T follicular helper cell (primary cell): Measurements from ENCODE around the gene RNF166.
A peak's percentile ranks its signal among the peaks of the same experiment; 100 is the strongest.

ENCODE experiments used
- DNase-seq: peaks from one replicate; pipeline ENCODE4 v3.0.0-alpha.2; 2020; ENCODE audit warnings: low read depth

The RNF166 gene

DNA sequence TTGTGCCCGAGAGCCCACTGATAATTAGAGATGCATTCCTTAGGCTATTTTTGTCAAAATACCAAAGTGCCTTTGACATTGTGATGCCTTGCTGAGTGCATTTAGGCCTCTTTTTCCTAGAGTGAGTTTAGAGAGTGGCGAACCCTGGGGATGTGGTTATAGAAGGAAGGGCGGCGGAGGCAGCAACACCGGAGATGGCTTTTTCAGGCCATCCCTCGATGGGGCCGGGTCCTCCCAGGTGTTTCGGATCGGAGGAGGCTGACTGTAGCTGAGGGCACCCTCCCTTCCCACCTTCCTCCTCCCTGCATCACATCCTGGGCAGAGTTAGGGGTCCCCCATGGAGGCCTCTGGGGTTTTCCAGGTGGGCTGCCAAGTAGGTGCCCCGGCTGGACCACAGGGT, 13.3 kb downstream of the RNF166 start:
- no peak for DNase-seq

DNA sequence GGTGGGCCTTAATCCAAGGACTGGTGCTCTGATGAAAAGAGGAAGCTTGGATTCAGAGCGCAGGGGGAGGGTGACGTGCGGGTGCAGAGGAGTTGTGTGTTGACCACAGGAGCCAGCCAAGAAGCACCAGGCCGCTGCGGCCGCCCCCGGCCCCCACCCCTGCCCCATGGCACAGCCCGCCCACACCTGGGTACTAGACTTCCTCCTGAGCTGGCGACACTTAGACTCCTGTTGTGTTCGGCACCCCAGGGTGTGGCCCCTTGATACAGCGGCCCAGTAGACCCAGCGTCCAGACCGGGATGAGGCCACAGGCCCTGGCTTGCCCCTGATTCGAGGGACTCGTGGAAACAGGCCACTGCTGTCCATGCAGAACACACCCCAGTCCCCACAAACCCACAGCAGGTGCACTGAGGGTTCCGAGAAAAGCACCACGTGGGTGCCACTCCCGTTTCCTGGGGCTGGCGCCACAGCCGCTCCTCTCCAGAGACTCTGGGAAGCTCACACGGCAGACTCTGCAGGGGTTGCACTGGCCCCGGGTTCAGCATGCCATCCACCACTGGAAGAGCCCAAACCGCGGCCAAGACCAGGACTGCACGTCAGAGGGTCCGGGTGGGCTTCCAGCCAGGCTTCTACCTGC, 14.2 kb downstream of the RNF166 start:
- DNase-seq, result no peak

DNA sequence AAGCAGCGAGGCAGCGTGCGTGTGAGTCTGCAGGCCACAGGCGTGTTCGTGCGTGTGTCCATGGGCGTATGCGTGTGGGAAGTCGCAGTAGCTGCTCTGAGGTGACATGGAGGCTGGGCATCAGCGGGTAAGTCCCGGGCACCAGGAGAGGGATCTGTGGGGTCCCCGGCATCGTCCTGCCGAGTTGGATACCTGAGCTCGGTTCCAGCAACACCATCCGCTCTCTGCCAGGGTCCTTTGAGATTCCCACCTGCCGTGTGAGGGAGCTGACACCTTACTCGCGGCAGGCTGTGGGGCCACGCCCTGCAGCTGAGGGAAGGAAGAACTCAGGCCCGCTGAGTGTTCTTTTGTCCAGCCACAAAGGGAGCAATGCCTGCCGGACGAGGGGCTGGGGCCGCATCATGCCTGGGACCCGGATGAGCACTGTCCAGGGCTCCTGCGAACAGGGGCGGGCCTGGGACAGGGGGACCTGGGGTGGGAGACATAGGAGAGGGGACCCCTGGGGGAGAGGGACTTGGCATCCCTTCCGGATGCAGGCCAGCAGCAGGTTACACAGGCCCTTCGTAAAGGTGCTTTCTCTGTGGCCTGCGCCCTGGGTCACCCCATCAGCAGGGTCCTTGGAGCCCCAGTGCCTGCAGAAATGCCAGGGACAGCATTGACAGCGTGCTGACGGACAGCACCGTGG, 14.9 kb downstream of the RNF166 start:
- no peak for DNase-seq

DNA sequence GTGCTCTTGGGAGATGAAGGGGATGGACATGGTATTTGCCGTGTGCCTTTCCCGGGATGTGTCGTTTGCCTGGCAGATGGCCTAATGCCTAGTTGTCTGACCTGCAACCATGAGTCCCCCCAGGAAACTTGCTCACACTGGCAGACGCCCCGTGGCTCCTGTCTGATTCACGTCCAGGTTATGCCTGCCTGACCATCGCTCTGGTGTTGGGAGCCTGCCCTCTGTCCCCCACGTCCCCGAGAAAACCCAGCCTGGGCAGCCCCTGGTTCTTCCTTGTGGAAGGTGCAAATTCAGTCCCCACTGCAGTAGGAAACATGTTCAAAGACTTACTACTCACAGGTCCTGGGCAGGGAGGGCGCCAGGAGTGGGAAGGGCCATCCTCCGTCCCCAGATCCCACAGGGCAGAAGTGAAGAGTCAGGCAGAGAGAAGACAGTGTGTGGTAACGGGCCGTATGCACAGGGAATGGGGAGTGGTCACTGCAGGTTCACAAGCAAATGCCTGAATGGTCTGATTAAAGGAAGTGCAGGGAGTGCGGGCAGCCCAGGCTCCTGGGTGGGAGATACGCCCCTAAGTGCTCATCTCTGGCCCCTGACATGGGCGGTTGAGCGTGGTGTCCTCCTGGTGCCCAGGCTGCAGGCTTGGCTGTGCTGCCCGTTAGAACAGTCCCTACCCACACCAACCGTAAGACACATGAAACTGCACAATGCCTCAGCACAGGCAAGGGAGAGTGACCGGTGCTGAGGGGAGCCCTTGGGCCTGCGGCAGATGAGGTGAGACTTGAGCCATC, 15.7 kb downstream of the RNF166 start:
- no peak for DNase-seq

DNA sequence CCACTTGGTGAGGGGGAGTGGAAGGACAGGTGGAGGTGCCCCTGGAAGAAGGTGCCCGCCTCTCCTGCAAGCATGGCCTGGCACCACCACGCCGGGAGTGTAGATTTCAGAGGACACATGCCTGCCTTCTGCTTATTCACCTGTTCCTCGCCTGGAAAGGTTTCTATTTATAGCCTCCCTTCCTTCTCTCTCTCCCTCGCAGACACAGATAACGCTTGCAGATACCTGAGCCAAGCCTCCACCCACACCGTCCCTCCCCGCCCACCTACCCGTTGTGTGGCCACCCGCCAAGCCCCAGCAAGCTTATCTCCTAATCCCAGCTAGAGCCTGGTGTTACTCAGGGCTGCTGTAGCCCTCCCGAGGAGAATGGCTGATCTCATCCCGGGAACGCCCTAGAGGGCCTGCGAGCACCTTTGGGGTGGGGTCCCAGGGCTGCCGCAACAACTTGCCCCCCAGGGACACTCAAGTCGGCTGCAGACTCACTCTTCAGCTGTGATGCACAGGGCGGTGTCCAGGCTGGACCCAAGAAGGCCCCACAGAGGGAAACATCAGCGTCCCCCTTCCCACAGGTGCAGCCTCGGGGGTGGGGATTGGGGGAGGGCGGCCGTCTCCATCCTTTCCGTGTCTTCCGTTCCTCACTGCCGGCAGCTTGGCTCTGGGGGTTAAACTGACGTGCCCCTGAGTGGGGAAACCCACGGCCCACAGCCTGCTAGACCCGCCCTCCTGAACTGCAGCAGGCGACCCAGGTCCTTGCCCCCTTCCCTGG, 18.0 kb downstream of the RNF166 start:
- DNase-seq, result no peak

DNA sequence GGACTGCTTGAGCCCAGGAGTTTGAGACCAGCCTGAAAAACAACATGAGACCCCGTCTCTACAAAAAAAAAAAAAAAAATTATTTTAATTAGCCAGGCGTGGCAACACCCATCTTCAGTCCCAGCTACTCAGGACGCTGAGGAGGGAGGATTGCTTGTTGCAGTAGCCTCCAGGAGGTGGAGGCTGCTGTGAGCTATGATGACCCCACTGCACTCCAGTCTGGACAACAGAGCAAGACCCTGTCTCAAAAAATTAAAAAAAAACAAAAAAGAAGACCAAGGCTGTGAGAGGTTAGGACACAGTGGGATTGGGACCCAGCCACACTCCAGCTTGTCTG, 18.6 kb downstream of the RNF166 start:
- no peak for DNase-seq

DNA sequence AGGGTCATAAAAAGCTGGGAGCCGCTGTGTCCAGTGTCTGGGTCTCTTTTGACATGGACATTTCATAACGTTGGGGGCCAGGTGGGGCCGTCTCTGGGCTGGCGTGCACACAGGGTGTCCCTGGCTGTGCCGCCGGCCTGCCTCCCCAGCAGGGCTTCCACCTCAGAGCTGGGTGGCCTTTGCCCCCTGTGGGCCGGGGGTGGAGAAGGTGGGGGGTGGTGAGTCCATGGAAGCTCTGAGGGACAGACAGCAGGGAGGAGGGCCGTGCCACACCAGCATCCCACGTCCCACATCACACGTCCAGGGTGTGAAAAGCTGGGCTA, 19.0 kb downstream of the RNF166 start:
- no peak for DNase-seq

DNA sequence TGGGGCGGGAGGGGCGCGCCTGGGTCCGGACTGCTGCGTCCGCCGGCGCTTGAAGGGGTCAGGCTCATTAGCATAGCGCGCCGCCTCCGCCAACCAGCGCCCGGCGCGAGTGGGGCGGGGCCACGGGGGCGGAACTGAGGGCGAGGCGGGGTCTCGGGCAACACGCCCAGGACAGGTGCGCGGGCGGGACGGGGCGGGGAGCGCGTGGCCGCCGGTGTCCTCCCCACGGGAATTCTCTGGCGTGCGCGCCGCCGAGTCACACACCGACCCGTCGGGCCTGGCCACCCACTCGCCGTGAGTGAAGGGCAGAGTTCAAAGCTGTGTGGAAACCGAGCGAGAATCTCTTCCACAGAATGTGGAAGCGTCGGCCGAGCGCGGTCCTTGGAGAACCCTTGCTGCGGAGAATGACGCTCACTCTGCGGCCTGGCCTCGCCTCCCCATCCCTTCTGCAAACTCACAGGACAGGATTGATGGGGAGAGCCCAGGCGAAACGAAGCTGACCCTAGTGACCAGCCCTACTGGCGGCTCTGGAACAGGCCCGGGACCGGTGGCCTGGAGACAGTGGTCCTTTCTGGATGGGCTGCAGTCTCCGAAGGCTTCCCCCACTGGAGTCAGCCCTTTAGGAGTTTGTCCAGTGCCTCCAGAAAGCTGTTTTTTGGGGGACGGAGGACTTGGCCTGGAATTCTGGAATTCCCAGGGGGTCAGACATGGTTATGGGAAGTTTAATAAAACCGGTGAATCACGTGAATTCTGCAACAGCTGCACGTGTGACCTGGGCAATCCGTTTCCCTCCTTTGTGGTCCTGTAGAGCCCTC, 19.6 kb downstream of the RNF166 start, which contains the start of gene SNAI3:
SNAI3 (minus strand) TSS at position 69 of the 815 bp plus-strand sequence. CDS start 101 bp downstream, outside the sequence.
- peak; percentile 78 for DNase-seq

DNA sequence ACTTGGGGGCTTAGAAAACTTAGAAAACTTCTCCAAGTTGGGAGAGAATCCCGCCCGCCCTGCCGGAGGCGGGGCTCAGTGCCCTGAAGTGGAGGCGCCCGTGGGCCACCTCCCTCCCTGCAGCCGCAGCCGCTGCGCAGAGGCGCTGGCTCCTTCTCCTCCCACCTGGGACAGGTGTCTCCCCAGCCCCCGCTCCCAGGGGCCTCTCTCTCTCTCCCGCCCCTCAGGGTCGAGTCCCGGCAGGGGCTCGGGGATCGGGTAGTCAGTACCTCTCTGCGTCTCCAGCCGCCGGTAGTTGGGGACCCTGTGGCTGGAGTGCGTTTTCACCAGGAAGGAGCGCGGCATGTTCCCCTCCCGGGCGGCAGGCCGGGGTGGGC, 20.2 kb downstream of the RNF166 start:
- peak; percentile 40 for DNase-seq

DNA sequence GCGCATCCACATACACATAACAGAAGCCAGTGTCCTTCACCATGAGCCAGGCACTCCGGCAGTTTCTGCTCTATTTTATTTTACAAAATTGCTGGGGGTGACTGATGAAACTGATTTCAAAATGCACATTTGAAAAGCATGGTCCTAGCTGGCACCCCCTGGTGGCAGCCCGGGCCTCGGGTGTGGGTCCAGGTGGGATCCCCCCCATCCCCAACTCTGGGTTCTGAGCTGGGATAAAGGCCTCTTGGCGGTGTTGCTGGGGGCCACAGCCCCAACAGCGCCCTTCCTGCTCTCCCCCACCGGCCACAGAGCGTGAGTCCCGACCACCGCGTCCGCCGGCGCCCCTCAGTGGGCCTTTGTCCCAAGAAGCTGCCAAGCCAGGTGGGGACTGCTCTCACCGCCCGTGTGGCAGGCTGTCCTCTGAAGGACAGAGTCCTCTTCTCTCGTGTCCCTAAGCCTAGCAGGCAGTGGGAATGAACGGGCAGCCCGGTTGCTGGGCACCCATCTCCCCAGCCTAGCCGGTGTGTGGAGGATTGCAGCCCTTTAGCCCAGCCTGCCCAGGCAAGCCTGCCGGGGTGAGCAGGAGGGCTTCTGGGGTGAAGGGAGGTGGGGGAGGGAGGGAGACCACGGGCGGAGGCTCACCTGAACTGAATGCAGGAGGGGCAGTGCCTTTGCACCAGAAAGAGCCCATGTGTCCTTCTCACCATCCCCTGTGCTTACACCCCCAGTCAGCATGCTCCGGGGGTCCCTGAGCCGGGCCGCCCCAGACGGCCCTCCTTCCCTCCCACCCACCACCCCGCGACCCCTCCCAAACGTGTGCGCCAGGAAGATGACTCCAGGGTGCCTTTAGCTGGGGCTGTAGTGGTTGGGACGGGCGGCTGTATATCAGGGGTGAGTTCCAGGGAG, 20.8 kb downstream of the RNF166 start:
- DNase-seq, result no peak

DNA sequence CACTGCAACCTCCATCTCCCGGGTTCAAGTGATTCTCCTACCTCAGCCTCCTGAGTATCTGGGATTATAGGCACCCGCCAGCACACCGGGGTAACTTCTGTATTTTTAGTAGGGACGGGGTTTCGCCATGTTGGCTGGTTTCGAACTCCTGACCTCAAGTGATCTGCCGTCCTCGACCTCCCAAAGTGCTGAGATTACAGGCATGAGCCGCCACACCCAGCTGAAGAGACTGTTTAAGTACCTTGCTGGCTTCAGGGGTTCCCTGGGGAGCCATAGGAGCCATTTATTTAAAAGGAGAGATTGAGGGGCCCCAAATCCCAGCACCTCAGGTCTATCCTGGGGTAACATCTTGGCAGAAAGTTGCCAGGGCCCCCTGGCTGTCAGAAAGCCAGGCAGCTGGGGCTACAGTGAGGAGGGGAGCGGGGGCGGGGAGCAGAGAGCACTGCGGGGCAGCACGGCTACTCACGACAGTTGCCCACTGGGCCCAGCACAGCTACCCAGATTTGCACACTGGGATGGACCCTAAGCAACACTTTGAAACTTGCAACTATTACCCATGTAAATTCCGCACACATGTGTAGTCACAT, 21.5 kb downstream of the RNF166 start:
- DNase-seq, result no peak

DNA sequence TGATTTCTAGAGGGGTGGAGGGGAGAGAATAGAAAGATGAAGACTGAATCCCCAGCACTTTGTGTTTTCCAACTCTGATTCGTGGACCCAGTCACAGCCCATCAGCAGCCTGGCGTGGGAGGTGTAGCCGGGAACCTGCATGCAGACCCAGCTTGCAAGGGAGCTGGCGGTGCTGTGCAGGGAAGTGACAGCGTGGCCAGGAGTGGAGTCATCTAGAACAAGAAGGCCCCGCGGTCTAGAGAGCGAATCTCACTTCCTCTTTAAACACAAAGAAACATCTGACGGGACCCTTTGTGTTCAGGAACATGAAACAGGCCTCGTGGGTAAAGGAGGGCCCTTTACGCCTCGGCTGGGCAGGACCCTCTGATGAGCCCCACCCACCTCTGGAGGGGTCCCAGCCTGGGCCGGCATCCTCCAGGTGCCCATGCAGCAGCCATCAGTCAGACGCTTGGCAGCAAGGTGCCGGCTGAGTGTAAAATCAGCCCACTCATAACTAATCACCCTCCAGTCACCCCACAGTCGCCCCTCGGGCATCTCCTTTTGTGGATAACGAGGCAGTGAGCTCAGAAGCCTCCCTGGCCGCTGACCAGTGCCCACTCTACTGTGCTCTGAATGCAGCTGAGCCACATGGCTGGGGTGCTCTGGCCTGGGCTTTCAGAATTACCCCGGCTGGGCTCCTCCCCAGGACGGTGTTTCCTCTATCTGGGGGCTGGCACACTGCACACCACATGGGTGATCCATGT, 24.3 kb downstream of the RNF166 start:
- DNase-seq, result peak; percentile 40

DNA sequence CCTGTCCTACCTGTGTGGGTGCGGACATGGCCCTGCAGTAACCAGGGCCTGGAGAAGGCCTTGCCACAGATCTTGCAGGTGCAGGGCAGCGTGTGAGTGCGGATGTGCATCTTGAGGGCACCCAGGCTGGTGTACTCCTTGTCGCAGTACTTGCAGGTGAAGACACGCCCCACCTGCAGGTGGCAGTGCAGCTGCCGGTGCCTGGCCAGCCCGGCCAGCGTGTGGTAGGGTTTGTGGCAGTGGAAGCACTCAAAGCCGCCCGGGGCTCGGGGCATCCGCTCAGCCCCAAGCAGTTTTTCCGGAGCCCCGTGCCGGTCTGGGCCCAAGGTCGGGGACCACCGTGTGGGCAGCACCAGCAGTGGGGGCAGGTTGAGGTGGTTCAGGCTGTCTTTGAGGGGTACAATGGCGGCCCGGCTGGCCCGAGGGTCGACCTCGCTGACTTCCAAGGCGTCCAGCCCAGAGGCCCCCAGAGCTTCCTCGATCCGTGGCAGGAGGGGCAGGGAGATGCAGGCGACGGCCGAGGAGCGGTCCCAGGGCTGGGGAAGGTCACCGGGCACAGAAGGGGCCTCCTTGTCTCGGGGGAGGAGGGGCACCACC, 25.0 kb downstream of the RNF166 start:
- DNase-seq, result no peak

DNA sequence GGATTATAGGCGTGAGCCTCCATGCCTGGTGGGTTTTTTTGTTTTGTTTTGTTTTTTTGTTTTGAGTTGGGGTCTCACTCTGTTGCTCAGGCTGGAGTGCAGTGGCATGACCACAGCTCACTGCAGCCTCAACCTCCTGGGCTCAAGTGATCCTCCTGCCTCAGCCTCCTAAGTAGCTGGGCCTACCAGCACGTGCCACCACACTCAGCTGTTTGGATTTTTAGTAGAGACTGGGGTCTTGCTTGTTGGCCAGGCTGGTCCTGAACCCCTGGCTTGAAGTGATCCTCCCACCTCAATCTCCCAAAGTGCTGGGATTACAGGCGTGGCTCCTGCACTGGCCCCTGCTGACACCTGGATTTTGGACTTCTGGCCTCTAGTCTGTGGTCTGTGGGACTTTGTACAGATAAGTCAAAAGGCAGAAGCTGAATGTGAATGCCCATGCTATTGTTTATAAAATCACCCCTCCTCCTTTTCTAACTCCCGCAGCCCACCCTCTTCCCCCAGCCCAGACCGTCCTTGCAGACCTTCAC, 25.6 kb downstream of the RNF166 start:
- no peak for DNase-seq

DNA sequence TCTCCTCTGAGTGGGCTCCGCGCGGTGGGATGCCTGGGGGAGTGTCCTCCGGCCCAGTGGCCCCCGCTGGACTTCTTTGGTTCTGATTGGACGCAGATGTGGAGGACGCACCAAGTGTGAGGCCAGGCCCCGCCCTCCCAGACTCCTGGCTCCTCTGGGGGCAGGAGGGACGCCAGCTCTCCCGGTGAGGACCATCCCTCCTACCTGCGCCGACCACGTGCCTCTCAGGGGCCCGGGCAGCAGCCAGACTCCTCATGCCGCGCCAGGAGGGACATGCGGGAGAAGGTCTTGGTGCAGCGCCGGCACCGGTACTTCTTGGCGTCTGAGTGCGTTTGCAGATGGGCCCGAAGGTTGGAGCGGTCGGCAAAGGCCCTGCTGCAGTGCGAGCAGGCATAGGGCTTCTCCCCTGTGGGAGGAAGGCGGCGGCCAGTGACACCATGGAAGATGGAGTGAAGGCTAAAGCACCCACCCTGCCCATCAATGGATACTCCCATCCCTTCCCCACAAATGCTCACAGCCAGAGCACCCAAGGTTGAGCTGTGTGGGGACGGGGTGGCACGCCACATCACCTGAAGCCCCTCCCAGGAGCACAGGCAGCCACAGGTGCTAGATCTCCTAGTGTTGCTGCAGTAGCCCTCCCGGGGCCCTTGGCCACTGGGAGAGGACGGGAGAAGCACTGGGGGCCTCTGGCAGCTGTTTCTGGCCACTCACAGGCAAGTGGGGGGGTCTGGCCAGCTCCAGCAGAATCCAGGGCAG, 27.8 kb downstream of the RNF166 start:
- no peak for DNase-seq

DNA sequence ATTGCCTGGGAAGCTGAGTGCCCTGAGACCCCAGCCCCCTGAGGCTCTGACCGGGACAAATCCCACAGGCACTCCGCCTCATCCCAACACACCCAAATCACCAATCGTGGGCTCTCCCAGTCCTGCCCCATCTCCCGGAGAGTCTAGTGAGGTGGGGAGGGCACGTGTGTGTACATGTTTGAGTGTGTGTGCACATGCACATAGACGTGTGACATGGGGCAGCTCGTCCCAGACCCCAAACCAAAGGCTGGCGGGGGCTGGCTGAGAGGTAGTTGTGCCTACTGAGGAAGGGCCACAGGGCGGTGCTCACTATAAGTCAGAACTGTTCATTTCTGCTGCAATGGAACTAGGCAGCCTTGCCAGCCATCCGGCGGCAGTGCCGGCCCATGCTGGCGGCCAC, 28.5 kb downstream of the RNF166 start:
- DNase-seq, result no peak

DNA sequence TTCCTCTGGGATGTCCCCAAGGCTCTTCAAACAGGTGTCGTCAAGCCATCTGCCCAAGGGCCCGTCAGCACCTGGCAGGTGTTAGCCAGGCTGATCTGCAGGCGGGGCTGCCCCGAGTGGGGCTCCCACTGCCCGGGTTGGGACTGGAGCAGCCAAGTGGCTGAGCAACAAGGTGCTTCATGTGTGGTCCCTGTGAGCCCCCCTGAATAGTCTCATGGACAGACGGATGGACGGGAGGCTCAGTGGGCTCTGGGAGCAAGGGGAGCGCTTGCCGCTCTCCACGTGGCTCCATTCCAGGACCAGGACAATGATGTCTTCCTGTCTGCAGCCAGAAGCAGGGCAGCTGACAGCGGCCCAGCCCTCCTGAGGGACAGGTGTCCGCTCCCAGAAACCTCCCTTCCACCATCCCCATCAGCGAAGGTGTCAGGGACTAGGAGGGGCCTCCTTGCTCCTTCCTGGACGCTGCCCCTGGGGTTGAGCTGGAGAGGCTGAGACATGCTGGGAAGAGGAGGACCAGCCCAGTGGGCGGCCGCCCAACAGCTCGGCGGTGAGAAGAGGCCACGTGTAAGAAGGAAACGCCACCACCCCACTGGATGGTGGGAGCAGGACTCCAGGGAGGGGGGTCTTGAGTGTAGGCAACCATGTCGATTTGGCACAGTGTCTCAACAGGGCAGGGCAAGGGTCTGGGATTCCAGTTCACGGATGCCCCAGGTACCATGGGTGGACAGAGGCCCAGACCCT, 29.5 kb downstream of the RNF166 start:
- no peak for DNase-seq
